ENCODE data around the gene ADARB2.
"Not testable (repeated sequence)": the region's sequence is repeated elsewhere in the genome, so short reads cannot be mapped to it uniquely, and the experiment has no call there.

The ADARB2 gene

GRCh38 chr10:1451362-1451888, 285.9 kb downstream of the ADARB2 start:
- peaks cover 11% of the 10 kb centered on the region for H3K9me3 Mint-ChIP-seq

DNA sequence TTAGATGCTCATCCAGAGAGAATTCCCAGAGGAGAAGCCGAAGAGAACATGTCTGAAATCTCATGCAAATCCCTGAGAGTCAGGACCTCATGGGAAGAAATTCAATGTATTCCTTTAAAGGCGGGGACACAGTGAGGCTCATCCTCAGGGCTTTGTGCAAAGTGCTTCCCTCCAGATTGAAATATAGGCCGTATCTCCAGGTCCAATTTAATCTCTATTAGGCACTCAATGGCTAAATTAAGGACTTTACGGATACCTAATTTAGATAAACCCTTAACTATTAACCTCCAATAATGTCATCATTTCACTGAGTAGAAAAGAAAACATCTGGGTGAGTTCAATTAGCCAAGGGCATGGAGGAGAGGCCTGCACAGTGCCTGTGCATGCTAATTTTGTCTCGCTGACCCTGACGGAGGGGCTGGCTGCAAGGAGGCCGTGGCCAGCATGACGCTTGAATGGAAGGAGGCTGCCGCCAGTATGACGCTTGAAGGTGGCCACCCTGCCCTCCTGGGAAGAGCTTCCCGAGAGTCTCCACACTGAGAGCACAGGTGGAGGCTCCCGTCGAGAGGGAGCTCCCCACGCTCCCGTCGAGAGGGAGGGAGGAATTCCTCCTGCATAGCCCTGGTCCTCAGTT, 287.6 kb downstream of the ADARB2 start:
- no peak for DNase-seq
- ATAC-seq: no peak
- H3K27ac Mint-ChIP-seq: no peak overlapping the region
- no peak overlapping the region for H3K4me3 Mint-ChIP-seq
- H3K9me3 Mint-ChIP-seq: peaks cover 11% of the 10 kb centered on the region
- H3K27me3 Mint-ChIP-seq: peaks cover 9% of the 10 kb centered on the region
- no peaks in the 10 kb centered on the region for H3K36me3 Mint-ChIP-seq (ENCODE audit: low read depth)
- H3K4me1 Mint-ChIP-seq: peaks cover 8% of the 10 kb centered on the region

More at GRCh38 chr10:1451362-1451888, 285.9 kb downstream of the ADARB2 start:
- Mint-ChIP-seq H3K36me3 (ENCODE audit: low read depth) (no peaks in the 10 kb centered on the region), H3K4me3 (no peak overlapping the region), H3K4me1 (peaks cover 13% of the 10 kb centered on the region), H3K27me3 (peaks cover 15% of the 10 kb centered on the region), H3K27ac (no peak overlapping the region)
- ATAC-seq: no peak
- DNase-seq: no peak

- Mint-ChIP-seq H3K27ac (no peak overlapping the region), H3K9me3 (peaks cover 11% of the 10 kb centered on the region), H3K36me3 (ENCODE audit: low read depth) (no peaks in the 10 kb centered on the region), H3K4me3 (no peak overlapping the region), H3K27me3 (peaks cover 9% of the 10 kb centered on the region), H3K4me1 (peaks cover 2% of the 10 kb centered on the region)
- DNase-seq (no peak), ATAC-seq (no peak)
Observed at GRCh38 chr10:1449021-1449420, 288.3 kb downstream of the ADARB2 start.

- H3K36me3 Mint-ChIP-seq (ENCODE audit: low read depth): no peaks in the 10 kb centered on the region
- H3K27ac Mint-ChIP-seq: no peak overlapping the region
- H3K4me3 Mint-ChIP-seq: no peak overlapping the region
- peaks cover 9% of the 10 kb centered on the region for H3K27me3 Mint-ChIP-seq
- DNase-seq (no peak), ATAC-seq (no peak)
- peaks cover 2% of the 10 kb centered on the region for H3K4me1 Mint-ChIP-seq
- peaks cover 10% of the 10 kb centered on the region for H3K9me3 Mint-ChIP-seq
Observed at GRCh38 chr10:1448252-1448930, 288.9 kb downstream of the ADARB2 start.

- DNase-seq (no peak), ATAC-seq (no peak)
- Mint-ChIP-seq H3K27ac (no peak overlapping the region), H3K4me3 (no peak overlapping the region), H3K27me3 (peaks cover 6% of the 10 kb centered on the region), H3K4me1 (no peaks in the 10 kb centered on the region), H3K36me3 (ENCODE audit: low read depth) (no peaks in the 10 kb centered on the region), H3K9me3 (no peaks in the 10 kb centered on the region)
Observed at GRCh38 chr10:1444826-1445225, 292.5 kb downstream of the ADARB2 start.

GRCh38 chr10:1440897-1441296, 296.4 kb downstream of the ADARB2 start:
- no peak for ATAC-seq
- no peak for DNase-seq
- Mint-ChIP-seq H3K27me3 (peaks cover 4% of the 10 kb centered on the region), H3K9me3 (no peaks in the 10 kb centered on the region), H3K4me3 (no peak overlapping the region), H3K4me1 (no peaks in the 10 kb centered on the region), H3K36me3 (ENCODE audit: low read depth) (no peaks in the 10 kb centered on the region), H3K27ac (no peak overlapping the region)

GRCh38 chr10:1434912-1435692, 302.2 kb downstream of the ADARB2 start:
- DNase-seq: no peak

DNA sequence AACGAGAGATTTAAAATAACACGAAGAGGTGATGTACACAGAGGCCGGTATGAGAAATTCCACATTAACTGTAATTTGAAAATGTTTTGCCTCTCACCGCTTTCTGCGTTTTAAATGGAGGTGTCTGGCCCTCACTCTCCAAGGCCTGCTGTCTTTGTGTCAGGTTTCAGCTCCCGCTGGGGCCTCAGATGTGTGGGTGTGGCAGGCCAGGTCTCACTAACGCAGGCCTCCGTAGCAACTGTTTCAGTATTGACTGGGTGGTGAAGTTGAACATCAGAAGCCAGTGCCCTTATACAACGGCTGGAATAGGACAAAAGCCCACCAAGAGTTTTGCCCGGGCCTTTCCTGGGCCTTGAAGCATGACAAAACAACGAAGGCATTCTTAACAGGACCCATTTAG, 303.1 kb downstream of the ADARB2 start:
- no peak for ATAC-seq
- DNase-seq: no peak
- Mint-ChIP-seq H3K27me3 (peaks cover 10% of the 10 kb centered on the region), H3K4me3 (no peak overlapping the region), H3K27ac (no peak overlapping the region), H3K36me3 (ENCODE audit: low read depth) (peaks cover 2% of the 10 kb centered on the region), H3K9me3 (peaks cover 15% of the 10 kb centered on the region), H3K4me1 (no peaks in the 10 kb centered on the region)

More at GRCh38 chr10:1434912-1435692, 302.2 kb downstream of the ADARB2 start:
- ATAC-seq: no peak
- H3K36me3 Mint-ChIP-seq (ENCODE audit: low read depth): peaks cover under 1% of the 10 kb centered on the region
- peaks cover 8% of the 10 kb centered on the region for H3K27me3 Mint-ChIP-seq
- no peak overlapping the region for H3K27ac Mint-ChIP-seq
- H3K4me3 Mint-ChIP-seq: no peak overlapping the region
- peaks cover 10% of the 10 kb centered on the region for H3K9me3 Mint-ChIP-seq
- H3K4me1 Mint-ChIP-seq: no peaks in the 10 kb centered on the region

- Mint-ChIP-seq H3K4me1 (no peaks in the 10 kb centered on the region), H3K36me3 (ENCODE audit: low read depth) (peaks cover 2% of the 10 kb centered on the region), H3K27ac (no peak overlapping the region), H3K9me3 (peaks cover 15% of the 10 kb centered on the region), H3K27me3 (peaks cover 5% of the 10 kb centered on the region), H3K4me3 (no peak overlapping the region)
- no peak for DNase-seq
- no peak for ATAC-seq
Observed at GRCh38 chr10:1432161-1432560, 305.2 kb downstream of the ADARB2 start.

DNA sequence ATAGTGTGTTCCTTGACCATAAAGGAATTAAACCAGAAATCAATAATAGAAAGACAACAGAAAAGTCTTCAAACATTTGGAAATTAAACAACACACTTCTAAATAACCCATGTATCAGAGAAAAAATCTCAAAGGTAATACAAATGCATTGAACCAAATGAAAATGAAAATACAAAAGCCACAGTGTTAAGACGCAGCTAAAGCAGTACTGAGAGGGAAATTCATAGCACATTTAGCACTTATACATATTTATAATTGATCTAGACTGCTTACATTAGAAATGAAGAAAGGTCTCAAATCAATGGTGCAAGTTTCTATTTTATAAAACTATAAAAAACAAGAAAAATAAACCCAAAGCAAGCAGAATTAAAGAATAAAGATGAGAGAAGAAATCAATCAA, 306.1 kb downstream of the ADARB2 start:
- H3K4me3 Mint-ChIP-seq: no peak overlapping the region
- H3K27me3 Mint-ChIP-seq: peaks cover 5% of the 10 kb centered on the region
- peaks cover 15% of the 10 kb centered on the region for H3K9me3 Mint-ChIP-seq

GRCh38 chr10:1427521-1428186, 309.7 kb downstream of the ADARB2 start:
- peaks cover 15% of the 10 kb centered on the region for H3K9me3 Mint-ChIP-seq
- not testable (repeated sequence) for H3K27me3 Mint-ChIP-seq; H3K27ac Mint-ChIP-seq; H3K4me1 Mint-ChIP-seq; ATAC-seq; H3K4me3 Mint-ChIP-seq; H3K36me3 Mint-ChIP-seq (ENCODE audit: low read depth); DNase-seq

More for the DNA sequence above, 306.1 kb downstream of the ADARB2 start:
- Mint-ChIP-seq H3K36me3 (ENCODE audit: low read depth) (peaks cover 2% of the 10 kb centered on the region), H3K27ac (no peak overlapping the region), H3K4me1 (peaks cover 2% of the 10 kb centered on the region)
- no peak for ATAC-seq
- no peak for DNase-seq

DNA sequence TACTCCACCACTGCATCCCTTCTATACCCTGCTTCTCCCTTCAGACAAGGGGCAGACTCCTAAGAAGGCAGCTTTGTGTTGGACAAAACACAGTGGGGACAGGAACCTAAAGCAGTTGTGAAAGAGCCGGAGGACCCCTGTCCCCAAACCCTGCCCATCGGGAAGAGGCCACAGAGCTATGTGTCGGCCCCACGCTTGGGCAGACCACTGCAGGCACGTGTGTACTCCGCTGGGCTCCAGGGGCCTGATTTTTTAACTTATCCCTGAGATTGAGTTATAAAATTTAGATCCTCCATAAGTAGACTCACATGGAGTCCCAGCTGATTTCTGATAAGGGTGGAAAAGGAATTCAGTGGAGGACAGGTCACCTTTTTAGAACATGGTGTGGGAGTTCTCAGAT, 310.5 kb downstream of the ADARB2 start:
- Mint-ChIP-seq H3K27ac (no peak overlapping the region), H3K27me3 (peaks cover 7% of the 10 kb centered on the region), H3K4me3 (no peak overlapping the region), H3K4me1 (peaks cover 7% of the 10 kb centered on the region), H3K36me3 (ENCODE audit: low read depth) (peaks cover 2% of the 10 kb centered on the region), H3K9me3 (peaks cover 15% of the 10 kb centered on the region)
- ATAC-seq (no peak), DNase-seq (no peak)

GRCh38 chr10:1425879-1426278, 311.4 kb downstream of the ADARB2 start:
- ATAC-seq (peak; percentile 11), DNase-seq (no peak)
- H3K27ac Mint-ChIP-seq: no peak overlapping the region

GRCh38 chr10:1424648-1425047, 312.7 kb downstream of the ADARB2 start:
- Mint-ChIP-seq H3K27me3 (peaks cover 17% of the 10 kb centered on the region), H3K36me3 (ENCODE audit: low read depth) (no peaks in the 10 kb centered on the region), H3K4me1 (peaks cover 15% of the 10 kb centered on the region), H3K4me3 (no peak overlapping the region), H3K9me3 (peaks cover under 1% of the 10 kb centered on the region), H3K27ac (no peak overlapping the region)
- no peak for DNase-seq
- ATAC-seq: no peak

More at GRCh38 chr10:1425879-1426278, 311.4 kb downstream of the ADARB2 start:
- no peak overlapping the region for H3K4me3 Mint-ChIP-seq
- H3K9me3 Mint-ChIP-seq: peaks cover 11% of the 10 kb centered on the region
- H3K27me3 Mint-ChIP-seq: peaks cover 11% of the 10 kb centered on the region
- peaks cover 2% of the 10 kb centered on the region for H3K36me3 Mint-ChIP-seq (ENCODE audit: low read depth)
- peaks cover 7% of the 10 kb centered on the region for H3K4me1 Mint-ChIP-seq

All from activated naive CD8-positive, alpha-beta T cell treated with anti-CD3 and anti-CD28 coated beads, Interleukin-2, amount 50 U/mL, for 24 hours (primary cell).